ENCODE measurements around the gene LSM6.

The LSM6 gene

GRCh38 chr4:146175541-146176453 is at the start of gene LSM6:
Gene LSM6 (plus strand): TSS chr4:146175718. CDS start chr4:146182922, 7,204 bp downstream.
- peak; percentile 88 for DNase-seq

GRCh38 chr4:146132445-146132844 is 43.1 kb upstream of the LSM6 start:
- peak; percentile 75 for DNase-seq

GRCh38 chr4:146134761-146135445 is 40.6 kb upstream of the LSM6 start:
- no peak for DNase-seq

- no peak for DNase-seq
Measured at GRCh38 chr4:146135941-146136340, 39.6 kb upstream of the LSM6 start.

- no peak for DNase-seq
Measured at GRCh38 chr4:146142768-146143167, 32.8 kb upstream of the LSM6 start.

GRCh38 chr4:146143888-146144287 is 31.6 kb upstream of the LSM6 start:
- DNase-seq: no peak

- no peak for DNase-seq
Measured at GRCh38 chr4:146146918-146147317, 28.6 kb upstream of the LSM6 start.

- no peak for DNase-seq
Measured at GRCh38 chr4:146148021-146148420, 27.5 kb upstream of the LSM6 start.

GRCh38 chr4:146154057-146154456 is 21.5 kb upstream of the LSM6 start:
- no peak for DNase-seq

GRCh38 chr4:146155152-146155724 is 20.3 kb upstream of the LSM6 start:
- DNase-seq: no peak

- no peak for DNase-seq
Measured at GRCh38 chr4:146158036-146158745, 17.3 kb upstream of the LSM6 start.

GRCh38 chr4:146159384-146160058 is 16.0 kb upstream of the LSM6 start:
- DNase-seq: no peak

- DNase-seq: no peak
Measured at GRCh38 chr4:146161243-146161642, 14.3 kb upstream of the LSM6 start.

- DNase-seq: no peak
Measured at GRCh38 chr4:146165221-146165620, 10.3 kb upstream of the LSM6 start.

GRCh38 chr4:146165840-146166239 is 9.7 kb upstream of the LSM6 start:
- DNase-seq: no peak

GRCh38 chr4:146170149-146170548 is 5.4 kb upstream of the LSM6 start:
- no peak for DNase-seq

- no peak for DNase-seq
Measured at GRCh38 chr4:146176891-146177290, 1.4 kb downstream of the LSM6 start.

- DNase-seq: no peak
Measured at GRCh38 chr4:146178126-146178525, 2.6 kb downstream of the LSM6 start.

- DNase-seq: no peak
Measured at GRCh38 chr4:146179784-146180370, 4.4 kb downstream of the LSM6 start.

GRCh38 chr4:146182443-146182842 is 6.9 kb downstream of the LSM6 start:
- no peak for DNase-seq

GRCh38 chr4:146183209-146183608 is 7.7 kb downstream of the LSM6 start:
- no peak for DNase-seq

GRCh38 chr4:146186041-146186440 is 10.5 kb downstream of the LSM6 start:
- DNase-seq: no peak

Data from stimulated activated CD4-positive, alpha-beta T cell treated with anti-CD3 and anti-CD28 coated beads, Interleukin-15, amount 100 ng/mL, for 24 hours (primary cell).